Neural cell (in vitro differentiated cells): ENCODE results near the gene RETN. TPM values are rescaled to one million over a fixed set of nuclear protein-coding genes. Genes with fewer than 3 reads are reported as not detected.

Source experiments
- H2AFZ ChIP-seq: fragments of 200-600, 300-800 bp; sonication (generic), shearing (Covaris generic); 2 replicates; pipeline ENCODE4 v1.6.0; 2014; ENCODE audit warnings: low read depth, mild to moderate bottlenecking, antibody characterized with exemption, low read length, moderate library complexity
- H3F3A ChIP-seq: fragments of 200-600 bp; shearing (Covaris generic); 2 replicates; pipeline ENCODE4 v1.6.1; 2016; ENCODE audit warnings: mild to moderate bottlenecking, moderate library complexity, mixed read lengths, antibody characterized with exemption, low read length; ENCODE audit not compliant: insufficient read depth, poor library complexity, severe bottlenecking
- H3K27ac ChIP-seq: fragments of 200-600, 300-800 bp; sonication (generic), shearing (Covaris generic); 2 replicates; pipeline ENCODE4 v1.5.1; 2014; ENCODE audit warnings: mild to moderate bottlenecking, low read length, moderate library complexity
- H3K27me3 ChIP-seq: fragments of 300-800, 200-600 bp; sonication (generic), shearing (Covaris generic); 2 replicates; pipeline ENCODE4 v1.6.0; 2014; ENCODE audit warnings: mild to moderate bottlenecking, low read depth, low read length, moderate library complexity; ENCODE audit not compliant: insufficient read depth
- H3K36me3 ChIP-seq: fragments of 300-800, 200-600 bp; sonication (generic), shearing (Covaris generic); 2 replicates; pipeline ENCODE4 v1.5.1; 2014; ENCODE audit warnings: mild to moderate bottlenecking, antibody characterized with exemption, low read length, moderate library complexity; ENCODE audit not compliant: insufficient read depth
- H3K4me2 ChIP-seq: fragments of 300-800, 200-600 bp; sonication (generic), shearing (Covaris generic); 2 replicates; pipeline ENCODE4 v1.6.0; 2014; ENCODE audit warnings: mild to moderate bottlenecking, low read length
- H3K4me3 ChIP-seq: fragments of 300-800, 200-600 bp; sonication (generic), shearing (Covaris generic); 2 replicates; pipeline ENCODE4 v1.5.1; 2014; ENCODE audit warnings: mild to moderate bottlenecking, low read length, moderate library complexity
- H3K79me2 ChIP-seq: fragments of 200-600 bp; shearing (Covaris generic); replicated peaks from 2 replicates; pipeline ENCODE4 v1.6.0; 2014; ENCODE audit warnings: mild to moderate bottlenecking, low read length, moderate library complexity; ENCODE audit not compliant: insufficient read depth
- H3K9ac ChIP-seq: fragments of 300-800, 200-600 bp; sonication (generic), shearing (Covaris generic); 2 replicates; pipeline ENCODE4 v1.6.1; 2016; ENCODE audit warnings: mild to moderate bottlenecking, low read length, mixed read lengths
- H3K9me2 ChIP-seq: fragments of 200-600 bp; shearing (Covaris generic); 2 replicates; pipeline ENCODE4 v1.6.1; 2016; ENCODE audit warnings: mild to moderate bottlenecking, low read length, mixed read lengths; ENCODE audit not compliant: insufficient read depth
- H3K9me3 ChIP-seq: fragments of 200-600, 300-800 bp; sonication (generic), shearing (Covaris generic); 2 replicates; pipeline ENCODE4 v1.6.1; 2016; ENCODE audit warnings: mild to moderate bottlenecking, mixed run types, low read length, moderate library complexity, mixed read lengths
- H4K20me1 ChIP-seq: fragments of 200-600 bp; shearing (Covaris generic); 2 replicates; pipeline ENCODE4 v1.6.1; 2016; ENCODE audit warnings: mild to moderate bottlenecking, mixed run types; ENCODE audit not compliant: insufficient read depth
- CTCF ChIP-seq: fragments of 450-650 bp; IDR thresholded peaks from 2 replicates; pipeline ENCODE4 v1.5.1; 2014; ENCODE audit warnings: antibody characterized with exemption, mild to moderate bottlenecking, moderate library complexity; ENCODE audit not compliant: poor library complexity, severe bottlenecking
- EP300 ChIP-seq: fragments of 450-650 bp; conservative IDR thresholded peaks from 2 replicates; pipeline ENCODE4 v1.6.1; 2014; ENCODE audit warnings: antibody characterized with exemption, mild to moderate bottlenecking, moderate library complexity; ENCODE audit not compliant: poor library complexity, severe bottlenecking
- EZH2 ChIP-seq: fragments of 200-600, 300-800 bp; shearing (Covaris generic), sonication (generic); IDR thresholded peaks from 2 replicates; pipeline ENCODE4 v1.6.1; 2014; ENCODE audit warnings: antibody characterized with exemption, low read length, borderline replicate concordance, mild to moderate bottlenecking; ENCODE audit not compliant: insufficient read depth, poor library complexity, severe bottlenecking
- MXI1 ChIP-seq: fragments of 450-650 bp; conservative IDR thresholded peaks from 2 replicates; pipeline ENCODE4 v1.6.1; 2014; ENCODE audit warnings: antibody characterized with exemption, mild to moderate bottlenecking; ENCODE audit not compliant: poor library complexity, severe bottlenecking
- POLR2AphosphoS5 ChIP-seq: IDR thresholded peaks from 2 replicates; pipeline ENCODE4 v1.6.1; 2012
- RAD21 ChIP-seq: fragments of 450-650 bp; conservative IDR thresholded peaks from 2 replicates; pipeline ENCODE4 v1.6.1; 2014; ENCODE audit warnings: antibody characterized with exemption, mild to moderate bottlenecking, moderate library complexity
- REST ChIP-seq: IDR thresholded peaks from 2 replicates; pipeline ENCODE4 v1.6.1; 2012; ENCODE audit warnings: borderline replicate concordance
- SMC3 ChIP-seq: fragments of 450-650 bp; conservative IDR thresholded peaks from 2 replicates; pipeline ENCODE4 v1.6.1; 2014; ENCODE audit warnings: antibody characterized with exemption, mild to moderate bottlenecking, moderate library complexity; ENCODE audit not compliant: poor library complexity
- TAF1 ChIP-seq: IDR thresholded peaks from 2 replicates; pipeline ENCODE4 v1.6.1; 2012; ENCODE audit warnings: low read depth
- polyA plus RNA-seq: library from polyadenylated mRNA; depleted of rRNA; stranded (reverse); fragments of >200 nt; gene quantifications from 2 replicates; pipeline ENCODE4 v1.2.3, GENCODE V29; 2014

The RETN gene
- polyA plus RNA-seq, 1 donor from 2014 or later, result not detected

GRCh38 chr19:7718668-7719067 is 49.8 kb downstream of the RETN start:
- H2AFZ ChIP-seq, result no peak overlapping the region
- no peaks in the 10 kb centered on the region for H3F3A ChIP-seq
- H3K79me2 ChIP-seq, result no peaks in the 10 kb centered on the region
- no peak overlapping the region for H3K4me3 ChIP-seq
- no peaks in the 10 kb centered on the region for H3K27me3 ChIP-seq
- H3K27ac ChIP-seq, result no peak overlapping the region
- no peaks in the 10 kb centered on the region for H3K9me3 ChIP-seq
- TF ChIP-seq REST, result no peak
- no peak for TF ChIP-seq POLR2AphosphoS5
- TF ChIP-seq EP300, result no peak
- TF ChIP-seq EZH2, result no peak
- no peak for TF ChIP-seq TAF1
- TF ChIP-seq CTCF, result no peak
- no peak for TF ChIP-seq RAD21
- no peak for TF ChIP-seq SMC3
- no peak for TF ChIP-seq MXI1
- no peak overlapping the region for H3K4me2 ChIP-seq
- no peaks in the 10 kb centered on the region for H3K36me3 ChIP-seq
- no peak overlapping the region for H3K9ac ChIP-seq
- no peaks in the 10 kb centered on the region for H4K20me1 ChIP-seq
- no peaks in the 10 kb centered on the region for H3K9me2 ChIP-seq

Other genes starting within 250 kb of the RETN start
- gene PEX11G, start 180.0 kb upstream of the RETN start, polyA plus RNA-seq, result 1.2 and 1.3 TPM in 2 replicates
- 14.6 and 22.0 TPM in 2 replicates for gene ZNF358, start 152.9 kb upstream of the RETN start, polyA plus RNA-seq
- 16.9 and 20.6 TPM in 2 replicates for gene MCOLN1, start 146.4 kb upstream of the RETN start, polyA plus RNA-seq
- gene PNPLA6, start 133.3 kb upstream of the RETN start, polyA plus RNA-seq, result 10.8 and 25.0 TPM in 2 replicates
- gene CAMSAP3, start 73.2 kb upstream of the RETN start, polyA plus RNA-seq, result 17.0 and 22.5 TPM in 2 replicates
- gene XAB2, start 39.5 kb upstream of the RETN start, polyA plus RNA-seq, result 19.6 and 20.8 TPM in 2 replicates
- gene PET100, start 39.3 kb upstream of the RETN start, polyA plus RNA-seq, result 84.6 and 105 TPM in 2 replicates
- not detected in 2 replicates for gene PCP2, start 35.3 kb upstream of the RETN start, polyA plus RNA-seq
- gene STXBP2, start 31.9 kb upstream of the RETN start, polyA plus RNA-seq, result 1.7 and 7.8 TPM in 2 replicates
- gene MCEMP1, start 8.0 kb downstream of the RETN start, polyA plus RNA-seq, result 0.22 TPM in 1 of 2 replicates, not detected in the other
- gene TRAPPC5, start 11.8 kb downstream of the RETN start, polyA plus RNA-seq, result 88.5 and 113 TPM in 2 replicates
- not detected in 2 replicates for gene FCER2, start 33.1 kb downstream of the RETN start, polyA plus RNA-seq
- not detected in 2 replicates for gene CLEC4G, start 63.1 kb downstream of the RETN start, polyA plus RNA-seq
- not detected in 2 replicates for gene CD209, start 78.5 kb downstream of the RETN start, polyA plus RNA-seq
- gene CLEC4M, start 94.2 kb downstream of the RETN start, polyA plus RNA-seq, result not detected in 2 replicates
- gene EVI5L, start 161.2 kb downstream of the RETN start, polyA plus RNA-seq, result 50.6 and 65.1 TPM in 2 replicates
- 2.5 and 2.7 TPM in 2 replicates for gene PRR36, start 205.3 kb downstream of the RETN start, polyA plus RNA-seq
- not detected in 2 replicates for gene LRRC8E, start 219.5 kb downstream of the RETN start, polyA plus RNA-seq
- gene MAP2K7, start 234.8 kb downstream of the RETN start, polyA plus RNA-seq, result 9.2 and 13.4 TPM in 2 replicates
- gene TGFBR3L, start 245.8 kb downstream of the RETN start, polyA plus RNA-seq, result not detected in 2 replicates